ENCODE data around the gene STK10.

- TF ChIP-seq, protein P1, sequence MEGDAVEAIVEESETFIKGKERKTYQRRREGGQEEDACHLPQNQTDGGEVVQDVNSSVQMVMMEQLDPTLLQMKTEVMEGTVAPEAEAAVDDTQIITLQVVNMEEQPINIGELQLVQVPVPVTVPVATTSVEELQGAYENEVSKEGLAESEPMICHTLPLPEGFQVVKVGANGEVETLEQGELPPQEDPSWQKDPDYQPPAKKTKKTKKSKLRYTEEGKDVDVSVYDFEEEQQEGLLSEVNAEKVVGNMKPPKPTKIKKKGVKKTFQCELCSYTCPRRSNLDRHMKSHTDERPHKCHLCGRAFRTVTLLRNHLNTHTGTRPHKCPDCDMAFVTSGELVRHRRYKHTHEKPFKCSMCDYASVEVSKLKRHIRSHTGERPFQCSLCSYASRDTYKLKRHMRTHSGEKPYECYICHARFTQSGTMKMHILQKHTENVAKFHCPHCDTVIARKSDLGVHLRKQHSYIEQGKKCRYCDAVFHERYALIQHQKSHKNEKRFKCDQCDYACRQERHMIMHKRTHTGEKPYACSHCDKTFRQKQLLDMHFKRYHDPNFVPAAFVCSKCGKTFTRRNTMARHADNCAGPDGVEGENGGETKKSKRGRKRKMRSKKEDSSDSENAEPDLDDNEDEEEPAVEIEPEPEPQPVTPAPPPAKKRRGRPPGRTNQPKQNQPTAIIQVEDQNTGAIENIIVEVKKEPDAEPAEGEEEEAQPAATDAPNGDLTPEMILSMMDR (IDR thresholded peaks at IDR 0.05; ENCODE audit: control extremely low read depth in 1 of 3, insufficient read depth in 1 of 3, low read depth in 1 of 3, low read length in 3 of 3): no peak
- no peak for TF ChIP-seq MAFK (IDR thresholded peaks at IDR 0.05; ENCODE audit: low read depth, low read length)
Measured at GRCh38 chr5:172149073-172149472, 39.0 kb downstream of the STK10 start.

All from H1 (cell line).